ENCODE measurements around the gene ENAH.
"Not testable (repeated sequence)": the region's sequence is repeated elsewhere in the genome, so short reads cannot be mapped to it uniquely, and the experiment has no call there.

GRCh38 chr1:225698194-225698593 lies 45.3 kb upstream of the ENAH start:
- not testable (repeated sequence) for TF ChIP-seq YY1 (IDR thresholded peaks at IDR 0.05; ENCODE audit: insufficient read depth, insufficient read length); ZNF274 (IDR thresholded peaks at IDR 0.05; ENCODE audit: low read depth, low read length); SUZ12 (IDR thresholded peaks at IDR 0.05; ENCODE audit: extremely low read depth, insufficient read depth, insufficient read length)
